Islet of Langerhans (tissue), 1 donor: ENCODE measurements around the gene NRXN3.

Source experiments
- FAIRE-seq: peaks from one replicate; lab custom pipeline; 2011; peaks lifted over from hg19 to GRCh38; lab: Jason Lieb, UNC

The NRXN3 gene

DNA sequence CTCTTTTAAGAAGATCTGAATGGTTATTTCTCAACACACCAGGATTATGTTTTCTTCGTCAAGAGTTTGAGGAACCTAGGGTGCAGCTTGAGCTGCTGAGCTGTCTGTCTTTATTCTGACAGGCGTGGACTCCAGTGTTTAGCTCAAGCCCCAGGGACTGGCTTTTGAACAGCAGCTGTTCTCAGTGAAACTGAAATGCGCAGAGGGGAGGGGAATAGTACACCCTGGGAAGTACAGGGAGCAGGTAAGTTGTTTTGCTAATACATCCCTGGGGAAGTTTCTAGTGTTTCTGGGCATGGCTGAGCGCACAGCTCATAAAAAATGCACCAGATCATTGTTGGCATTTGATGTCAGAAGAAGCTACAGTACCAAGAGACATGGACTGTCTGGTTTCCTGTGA is 1381.3 kb downstream of the NRXN3 start:
- no peak for FAIRE-seq

DNA sequence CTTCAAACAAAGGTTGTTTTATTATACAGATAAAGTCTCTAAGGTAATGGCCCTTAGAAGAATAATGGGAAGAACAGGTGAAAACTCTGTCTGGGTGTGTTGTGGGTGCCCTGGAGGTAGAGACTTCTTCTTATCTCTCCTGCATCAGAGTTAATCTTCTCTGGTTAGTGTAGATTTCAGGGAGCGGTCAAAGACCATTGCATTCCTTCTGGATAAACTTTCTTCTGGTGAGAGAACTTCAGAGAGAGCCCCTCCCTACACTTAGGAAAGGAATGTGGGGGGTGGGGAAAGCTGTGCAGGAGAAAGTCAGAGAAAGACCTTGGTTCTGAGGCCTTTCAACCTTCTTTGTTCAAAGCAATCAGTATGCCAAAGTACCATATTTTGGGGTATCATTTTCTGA is 1382.6 kb downstream of the NRXN3 start:
- FAIRE-seq, result no peak

DNA sequence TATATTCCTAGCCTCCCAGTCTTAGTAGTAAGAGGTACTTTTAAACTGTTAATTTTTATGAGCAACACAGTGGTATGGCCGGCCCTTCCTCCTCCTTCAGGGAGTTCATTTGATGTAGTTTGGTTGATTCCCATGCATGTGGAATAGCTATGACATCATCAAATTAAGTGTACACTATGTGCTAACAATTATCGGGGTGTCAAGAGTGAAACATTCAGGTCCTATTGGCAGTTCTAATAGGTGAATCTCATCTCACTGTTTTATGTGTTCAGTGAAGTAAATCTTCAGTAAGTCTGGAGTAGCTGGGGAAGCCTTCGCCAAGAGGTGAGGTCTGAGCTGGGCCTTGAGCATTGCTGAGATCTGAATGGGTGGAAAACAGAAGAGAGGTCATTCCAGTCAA is 1384.6 kb downstream of the NRXN3 start:
- no peak for FAIRE-seq

DNA sequence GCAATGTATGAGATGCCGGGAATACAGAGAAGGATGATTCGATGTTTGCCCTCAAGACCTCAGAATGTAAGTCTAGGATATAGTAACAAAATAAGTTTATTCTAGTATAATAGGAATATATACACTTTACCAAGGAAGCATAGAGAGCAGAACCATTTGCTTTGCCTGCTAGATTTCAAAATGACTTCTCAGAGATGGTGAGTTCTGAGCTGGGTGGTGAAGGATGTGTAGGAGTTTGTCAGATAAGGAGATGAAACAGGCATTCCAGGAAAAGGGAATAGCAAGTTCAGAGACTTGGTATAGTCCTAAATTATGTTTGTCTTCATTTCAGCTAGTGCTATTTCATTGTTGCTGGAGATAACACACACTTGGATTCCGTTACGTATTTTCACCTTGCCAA is 1385.3 kb downstream of the NRXN3 start:
- FAIRE-seq, result no peak

DNA sequence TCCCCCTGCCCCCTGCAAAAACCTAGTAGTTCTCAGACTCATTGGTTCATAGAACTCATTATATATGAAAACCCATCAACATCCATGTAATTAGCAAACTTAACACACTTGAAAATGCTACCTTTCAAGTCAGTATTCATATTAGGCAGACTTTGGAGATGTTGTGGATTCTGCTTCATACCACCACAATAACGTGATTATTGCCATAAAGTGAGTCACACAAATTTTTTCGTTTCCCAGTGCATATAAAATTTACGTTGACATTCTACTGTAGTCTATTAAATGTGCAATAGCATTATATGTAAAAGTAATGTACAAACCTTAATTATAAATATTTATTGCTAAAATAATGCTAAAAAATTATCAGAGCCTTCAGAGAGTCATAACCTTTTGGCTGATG is 1387.1 kb downstream of the NRXN3 start:
- FAIRE-seq, result no peak

DNA sequence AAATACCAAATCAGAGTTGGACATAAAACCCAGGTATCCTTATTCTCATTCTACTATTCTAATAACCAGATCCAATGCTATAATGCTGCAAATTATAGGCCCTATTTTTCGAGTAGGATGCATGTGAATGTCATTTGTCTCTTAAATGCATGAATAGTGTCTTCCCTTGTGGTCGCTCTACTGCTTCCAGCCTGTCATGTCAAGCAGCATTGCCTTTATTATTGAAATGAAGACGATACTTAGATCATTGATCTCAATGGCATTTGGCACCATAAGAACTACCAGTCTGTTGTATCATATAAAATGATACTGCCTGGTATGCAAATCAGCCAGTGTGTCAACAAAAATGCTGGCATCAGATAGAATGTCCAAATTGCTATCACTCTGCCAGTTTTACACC is 1392.0 kb downstream of the NRXN3 start:
- no peak for FAIRE-seq

DNA sequence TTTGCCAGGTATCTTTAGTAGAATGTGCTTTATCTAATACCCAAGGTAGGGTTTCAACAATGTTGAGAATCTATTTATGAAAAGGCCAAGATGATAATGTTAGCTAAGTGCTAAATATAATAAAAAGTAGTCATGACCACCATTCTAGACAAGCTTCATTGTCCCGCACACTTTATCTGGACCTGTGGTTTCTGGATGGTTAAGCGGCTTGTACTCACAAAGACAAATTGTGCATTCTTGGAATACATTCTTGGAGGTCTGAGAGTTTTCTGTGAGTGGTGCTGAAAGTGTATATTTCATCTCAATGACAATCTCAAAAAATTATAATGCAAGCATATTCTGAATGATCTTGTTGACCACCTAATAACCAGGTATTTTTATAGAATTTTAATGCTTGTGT is 1394.2 kb downstream of the NRXN3 start:
- FAIRE-seq, result no peak

DNA sequence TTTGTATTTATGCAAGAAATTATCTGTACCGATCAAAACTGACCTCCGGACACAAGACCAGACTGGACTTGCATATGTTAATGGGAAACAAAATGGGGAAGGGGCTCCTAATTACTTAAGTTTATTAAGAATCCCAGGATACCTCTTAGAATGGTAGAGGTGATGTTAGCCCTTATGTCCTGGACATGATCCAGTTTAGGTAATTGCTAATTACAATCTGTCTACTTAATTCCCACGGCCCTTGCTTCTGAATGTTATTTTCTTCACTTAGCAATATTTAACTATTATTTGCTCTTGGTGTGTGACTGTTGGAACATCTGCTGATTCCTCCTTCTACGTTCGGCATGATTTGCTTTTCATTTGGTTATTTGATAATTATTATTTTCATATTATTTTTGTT is 1397.1 kb downstream of the NRXN3 start:
- no peak for FAIRE-seq

DNA sequence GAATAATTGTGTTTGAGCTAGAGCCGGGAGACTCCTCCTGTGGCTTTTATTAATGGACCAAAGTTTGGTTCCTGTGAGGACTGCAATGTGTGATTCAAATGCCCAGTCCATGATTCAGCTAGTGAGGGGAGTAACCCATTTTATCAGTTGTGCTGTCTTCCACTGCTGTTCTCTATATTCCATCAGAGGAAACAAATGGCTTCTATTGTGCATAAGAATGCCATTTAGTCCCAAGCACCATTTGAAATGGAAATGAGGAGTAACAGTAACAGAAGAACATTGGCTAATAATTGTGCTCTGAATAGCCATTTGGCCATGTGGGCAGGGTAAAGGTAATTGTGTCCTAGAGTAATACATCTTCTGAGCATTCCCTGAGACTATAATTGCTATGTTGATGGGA is 1398.4 kb downstream of the NRXN3 start:
- FAIRE-seq, result no peak

DNA sequence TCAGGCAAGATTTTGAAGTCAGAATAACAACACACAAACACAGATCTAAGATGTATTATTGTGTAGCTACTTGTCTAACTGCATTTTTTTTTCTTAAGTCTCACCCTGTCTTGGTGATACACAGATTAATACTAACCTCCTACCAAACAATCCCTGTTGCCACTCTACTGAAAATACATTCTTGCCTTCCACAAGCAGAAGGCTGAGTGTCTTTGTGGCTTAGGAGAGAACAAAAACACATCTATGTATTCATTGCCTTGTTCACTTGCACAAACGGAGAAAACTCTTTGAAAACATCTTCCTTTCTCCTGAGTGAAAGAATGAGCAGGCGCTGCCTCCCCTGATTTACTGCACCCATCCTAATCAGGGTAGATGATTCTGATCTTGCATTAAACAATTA is 1398.9 kb downstream of the NRXN3 start:
- no peak for FAIRE-seq

DNA sequence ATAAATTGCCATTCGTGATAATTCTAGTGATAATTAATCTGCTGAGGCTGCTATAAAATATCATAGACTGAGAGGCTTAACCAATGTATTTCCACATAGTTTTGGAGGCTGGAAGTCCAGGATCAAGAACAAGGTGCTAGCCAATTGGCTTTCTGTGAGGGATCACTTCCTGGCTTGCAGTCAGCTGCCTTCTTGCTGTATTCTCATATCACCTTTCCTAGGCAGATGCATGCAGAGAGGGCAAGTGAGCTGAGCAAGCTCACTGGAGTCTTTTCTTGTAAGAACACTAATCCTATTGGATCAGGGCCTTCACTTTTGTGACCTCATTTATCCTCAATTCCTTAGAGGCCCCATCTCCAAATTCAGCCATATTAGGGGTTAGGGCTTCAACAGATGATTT is 1400.5 kb downstream of the NRXN3 start:
- FAIRE-seq, result no peak

DNA sequence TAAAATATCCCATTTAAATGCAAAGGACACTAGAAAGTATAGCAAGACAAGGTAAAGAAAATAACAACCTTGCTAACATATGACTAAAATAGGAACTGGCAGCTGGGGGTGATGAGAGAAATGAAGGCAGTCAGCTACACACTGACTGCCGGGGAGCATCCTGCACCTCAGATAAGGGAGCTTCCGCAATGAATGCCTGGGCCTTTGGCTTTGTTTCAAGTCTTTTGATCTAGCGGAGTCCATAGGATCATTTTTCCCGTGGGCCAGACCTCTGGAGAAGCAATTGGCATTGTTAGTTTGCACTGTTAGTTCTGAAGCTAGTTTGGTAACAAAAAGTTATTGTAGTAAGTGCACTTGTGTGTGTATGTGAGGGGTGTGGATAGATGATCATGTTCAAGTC is 1401.2 kb downstream of the NRXN3 start:
- no peak for FAIRE-seq

DNA sequence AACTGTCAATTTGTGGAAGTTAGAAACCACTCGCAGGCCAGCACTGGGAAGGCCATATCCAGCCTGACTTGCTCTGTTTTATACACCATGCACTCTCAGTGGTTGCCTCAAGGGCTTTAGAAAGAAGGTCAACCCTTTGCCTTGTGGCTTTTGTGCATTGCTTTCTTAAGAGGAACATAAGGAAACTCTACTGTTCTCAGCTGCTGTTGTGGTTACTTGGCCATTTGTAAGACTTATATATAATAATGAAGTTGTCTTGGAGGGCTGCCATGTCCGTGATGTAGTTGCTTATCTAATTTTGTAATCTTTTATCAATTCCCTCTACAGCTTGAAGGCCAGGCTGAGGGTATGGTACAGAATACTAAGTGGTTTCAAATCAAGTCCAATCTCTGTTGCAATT is 1403.3 kb downstream of the NRXN3 start:
- no peak for FAIRE-seq

DNA sequence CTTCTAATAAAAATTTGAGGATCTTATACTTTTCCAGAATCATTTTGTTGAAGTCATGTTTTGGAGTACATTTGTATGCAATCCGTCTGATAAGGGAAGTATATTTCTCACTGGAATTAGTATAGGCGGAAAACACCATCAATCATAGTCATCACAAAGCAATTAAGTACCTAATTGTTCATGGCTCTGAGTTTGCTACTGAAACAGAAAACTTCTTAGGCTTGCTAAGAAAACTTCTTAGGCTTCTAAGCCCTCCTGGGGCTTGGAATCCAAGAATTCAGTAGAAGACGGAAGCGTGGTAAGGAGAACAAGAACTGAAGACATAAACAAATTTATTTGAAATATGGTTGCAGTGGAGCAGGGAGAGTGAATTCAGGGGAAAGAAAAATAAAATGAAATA is 1404.9 kb downstream of the NRXN3 start:
- no peak for FAIRE-seq

DNA sequence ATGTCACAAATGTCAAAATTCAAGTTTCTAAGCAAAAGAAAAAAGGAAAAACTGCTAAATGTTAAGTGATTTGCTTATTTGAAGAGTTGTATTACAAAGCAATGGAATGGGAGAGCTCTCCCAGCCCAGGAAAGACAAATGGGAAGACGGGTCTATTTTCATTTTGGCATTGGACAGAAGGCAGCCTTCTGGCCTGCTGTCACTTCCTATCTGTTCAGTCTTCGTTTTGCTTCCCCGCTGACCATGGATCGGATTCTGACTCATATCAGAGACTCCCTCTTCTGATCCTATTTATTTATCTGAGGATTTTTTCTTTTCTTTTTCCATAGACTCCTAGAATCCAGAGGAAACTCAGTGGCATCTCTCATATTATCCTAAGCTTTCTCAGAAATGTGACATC is 1406.3 kb downstream of the NRXN3 start:
- FAIRE-seq, result no peak

DNA sequence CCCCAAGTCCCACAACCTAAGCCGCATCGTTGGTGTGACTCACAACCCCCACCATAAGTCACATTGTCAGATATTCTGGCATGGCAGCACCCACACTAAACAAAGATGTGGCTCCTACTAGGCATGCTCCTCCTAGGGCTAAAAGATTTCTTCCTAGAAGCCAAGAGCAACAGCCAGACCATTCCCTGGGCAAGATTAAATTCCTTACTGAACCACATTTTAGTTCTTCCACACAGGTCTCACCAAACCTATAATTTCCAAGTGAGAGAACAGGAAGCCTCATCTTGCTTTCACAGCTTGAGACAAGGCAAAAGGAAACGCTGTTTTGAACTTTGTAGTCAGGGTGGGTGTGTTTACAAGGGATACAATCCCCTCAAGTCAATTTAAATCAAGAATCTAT is 1408.3 kb downstream of the NRXN3 start:
- no peak for FAIRE-seq

DNA sequence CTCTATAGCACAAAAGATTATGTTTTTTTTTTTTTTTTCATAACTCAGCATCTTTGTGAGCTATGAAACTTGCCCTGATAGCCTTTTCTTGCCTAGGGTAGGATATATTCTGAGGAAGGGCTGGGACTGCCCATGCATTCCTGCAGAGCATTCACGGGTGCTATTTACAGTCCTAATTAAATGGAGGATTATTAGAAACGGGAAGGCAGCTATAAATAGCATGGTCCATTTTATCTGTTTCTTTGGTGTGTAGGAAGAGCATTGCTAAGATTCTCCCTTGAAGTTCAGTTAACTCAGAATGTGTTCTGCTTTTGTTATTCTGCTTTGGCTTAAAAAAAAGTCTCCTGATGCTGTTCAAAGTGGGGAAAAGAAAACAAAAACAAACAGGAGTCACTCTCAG is 1410.2 kb downstream of the NRXN3 start:
- FAIRE-seq, result no peak

DNA sequence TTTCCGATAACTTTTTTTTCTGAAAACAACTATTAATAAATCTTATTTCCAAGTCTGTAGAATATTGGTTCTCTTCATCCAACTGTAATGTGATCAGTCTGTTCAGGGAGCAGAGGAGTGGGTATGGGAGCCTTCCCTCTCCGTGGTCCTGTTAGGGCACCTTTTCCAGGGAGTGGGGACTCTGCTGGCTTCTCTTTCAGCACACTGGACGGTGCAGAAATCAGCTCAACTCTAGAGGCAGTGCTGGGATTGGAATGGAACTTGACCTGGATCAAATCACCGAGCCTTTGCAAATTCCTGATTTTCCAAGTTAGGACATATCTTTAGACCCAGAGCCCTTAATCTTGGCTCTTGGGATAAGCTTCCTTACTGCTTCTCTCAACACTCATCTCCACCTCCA is 1410.7 kb downstream of the NRXN3 start:
- FAIRE-seq, result no peak

DNA sequence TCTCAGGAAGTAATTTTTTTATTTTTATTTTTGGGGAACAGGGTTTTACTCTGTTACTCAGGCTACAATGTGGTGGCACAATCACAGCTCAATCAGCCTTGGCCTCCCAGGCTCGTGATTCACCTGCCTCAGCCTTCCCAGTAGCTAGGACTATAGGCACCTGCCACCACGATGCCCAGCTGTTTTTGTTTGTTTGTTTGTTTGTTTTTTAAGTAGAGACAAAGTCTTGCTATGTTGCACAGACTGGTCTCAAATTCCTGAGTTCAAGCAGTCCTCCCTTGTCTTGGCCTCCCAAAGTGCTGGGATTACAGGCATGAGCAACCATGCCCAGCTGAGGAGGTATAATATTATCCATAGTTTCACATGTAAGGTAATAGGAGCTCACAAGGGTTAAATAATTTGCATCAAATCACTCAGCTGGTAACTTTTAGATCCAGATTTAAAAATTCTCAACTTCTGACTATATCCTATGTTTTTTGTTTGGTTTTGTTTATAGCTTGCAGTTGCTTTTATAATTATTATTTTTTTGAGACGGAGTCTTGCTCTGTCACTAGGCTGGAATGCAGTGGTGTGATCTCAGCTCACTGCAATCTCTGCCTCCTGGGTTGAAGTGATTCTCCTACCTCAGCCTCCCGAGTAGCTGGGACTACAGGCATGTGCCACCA is 1411.9 kb downstream of the NRXN3 start:
- FAIRE-seq, result no peak

DNA sequence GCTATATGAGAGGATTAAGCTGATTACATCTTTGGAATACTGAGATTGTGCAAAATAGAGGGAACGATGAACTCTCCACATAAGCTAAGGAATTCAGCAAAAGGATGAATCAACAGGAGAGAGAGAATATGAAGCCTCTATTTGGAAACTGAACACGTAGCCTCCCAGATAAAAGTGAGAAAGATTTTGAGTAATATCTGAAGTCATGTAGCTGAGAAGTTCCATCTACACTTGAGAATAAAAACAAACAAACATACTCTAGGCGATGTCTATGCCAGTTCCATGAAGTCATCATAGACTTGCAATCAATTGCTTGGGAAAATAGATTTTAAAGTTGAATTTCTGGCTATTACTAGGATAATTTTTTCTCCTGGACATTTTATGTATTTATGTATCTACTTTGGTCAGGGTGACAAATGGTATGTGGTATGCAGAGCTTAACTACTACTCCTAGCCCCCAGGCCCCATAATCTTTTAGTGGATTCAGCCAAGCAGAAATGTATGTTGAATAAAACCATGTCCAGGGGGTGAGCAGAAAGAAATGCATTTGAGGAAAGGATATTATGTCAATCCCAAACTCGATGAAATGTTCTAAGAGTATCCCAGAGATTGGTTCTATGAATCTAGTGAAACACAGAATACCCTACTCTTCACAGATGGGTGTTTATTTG is 1413.7 kb downstream of the NRXN3 start:
- no peak for FAIRE-seq

DNA sequence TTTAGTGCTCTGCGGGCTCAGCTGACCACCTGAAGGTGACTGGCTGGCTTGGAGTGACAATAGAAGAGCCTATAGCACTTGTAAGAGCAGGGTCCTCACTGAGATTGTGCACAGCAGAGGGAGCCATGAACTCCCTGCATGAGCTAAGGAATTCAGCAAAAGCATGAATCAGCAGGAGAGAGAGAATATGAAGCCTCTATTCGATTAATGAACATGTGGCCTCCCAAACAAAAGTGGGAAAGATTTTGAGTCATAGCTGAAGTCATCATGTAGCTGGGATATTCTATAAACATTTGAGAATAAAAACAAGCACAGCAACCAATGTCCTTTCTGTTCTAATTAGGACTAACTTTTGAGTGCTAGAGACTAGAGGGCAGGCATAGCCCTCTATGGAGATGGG is 1414.5 kb downstream of the NRXN3 start:
- FAIRE-seq, result no peak

DNA sequence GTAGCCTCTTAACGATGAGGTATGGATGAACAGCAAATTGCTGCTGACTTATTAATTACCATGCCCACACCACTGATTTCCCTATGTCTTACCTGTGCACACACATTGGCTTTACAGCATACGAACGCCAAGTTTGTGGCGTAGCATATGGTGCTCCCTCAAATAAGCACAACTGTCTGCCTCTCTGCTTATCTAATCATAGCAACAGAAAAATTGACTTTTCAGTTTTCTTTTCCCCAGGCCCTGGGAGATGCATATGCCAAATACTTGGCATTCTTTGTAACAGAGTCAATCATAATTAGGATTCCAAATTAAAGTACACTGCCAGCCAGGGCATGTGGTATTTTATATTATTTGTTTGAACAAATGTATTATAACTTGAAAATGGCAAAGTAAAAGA is 1415.7 kb downstream of the NRXN3 start:
- peak; percentile 21 for FAIRE-seq

DNA sequence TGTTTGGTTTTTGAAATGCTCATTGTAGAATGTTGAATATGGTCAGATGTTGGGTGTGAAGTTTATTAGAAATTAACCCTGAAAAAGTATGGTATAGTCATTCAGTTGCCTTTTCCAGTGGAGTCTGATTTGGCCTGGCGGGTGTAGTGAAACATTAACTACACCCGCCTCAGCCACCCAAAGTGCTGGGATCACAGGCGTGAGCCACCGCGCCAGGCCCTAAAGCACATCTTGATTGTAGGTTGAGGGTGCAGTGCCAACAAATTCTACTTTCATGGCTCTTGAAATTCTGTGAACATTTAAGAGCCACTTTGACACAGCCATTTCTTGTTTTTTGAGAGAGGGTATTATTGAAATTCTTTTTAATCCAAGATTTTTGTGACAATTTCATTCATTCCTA is 1416.2 kb downstream of the NRXN3 start:
- no peak for FAIRE-seq

DNA sequence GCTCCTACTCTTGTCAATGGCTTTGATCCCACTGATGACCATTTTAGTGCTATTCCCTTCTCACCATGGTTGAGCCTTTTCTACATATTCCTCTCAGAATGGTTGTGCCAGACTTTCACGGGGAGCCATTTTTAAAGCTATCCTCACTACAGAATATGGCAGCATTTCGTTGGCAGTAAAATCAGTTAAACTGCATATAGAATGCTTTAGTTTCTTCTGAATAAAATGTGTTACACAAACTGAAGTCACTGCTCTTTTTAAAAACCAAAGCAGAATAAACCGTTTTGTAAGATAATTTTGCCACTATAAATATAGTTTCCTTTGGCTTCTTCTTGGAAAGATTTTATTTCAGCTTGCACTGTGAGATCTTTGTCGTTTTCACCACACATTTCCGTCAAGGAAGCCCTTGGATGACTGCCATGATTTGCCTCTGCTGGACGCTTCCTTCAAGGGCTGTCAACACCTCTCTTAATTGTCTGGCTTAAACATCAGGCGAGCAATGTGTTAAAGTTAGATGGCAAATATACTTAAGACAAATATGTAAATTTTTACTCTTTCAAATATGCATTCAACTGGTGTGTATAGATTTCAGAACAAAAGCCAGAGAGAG is 1416.9 kb downstream of the NRXN3 start:
- no peak for FAIRE-seq
